ENCODE results near the gene PPP1R15A.

DNA sequence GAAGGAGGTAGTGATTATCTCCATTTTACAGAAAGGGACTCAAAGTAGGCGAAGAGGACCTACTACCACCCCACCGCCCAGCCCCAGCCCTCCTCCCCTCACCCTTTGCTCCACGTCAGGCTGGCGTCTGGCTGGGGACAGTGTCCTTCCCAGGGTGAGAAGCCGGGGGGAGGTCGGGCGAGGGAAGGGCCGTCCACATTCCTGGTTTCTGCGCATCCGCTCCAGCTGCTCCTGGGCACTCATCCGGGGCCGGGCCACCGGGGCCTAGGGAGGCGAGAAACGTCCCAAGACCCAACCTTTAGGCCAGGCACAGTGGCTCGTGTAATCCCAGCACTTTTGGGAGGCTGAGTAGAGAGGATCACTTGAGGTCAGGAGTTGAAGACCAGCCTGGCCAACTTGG lies 31.2 kb upstream of the PPP1R15A start:
- TF ChIP-seq CTCF (IDR thresholded peaks at IDR 0.05) (no peak), POLR2A (IDR thresholded peaks at IDR 0.05) (no peak)

All from right lobe of liver (tissue), 4 donors.